SK-N-DZ (cell line): ENCODE results near the gene DMRT3. TPM values are rescaled to one million over a fixed set of nuclear protein-coding genes. Genes with fewer than 3 reads are reported as not detected.

ENCODE experiments used
- DNase-seq: peaks from one replicate; pipeline ENCODE4 v3.0.0-alpha.2; 2015; ENCODE audit warnings: low spot score
- polyA plus RNA-seq, 2 experiments: library from polyadenylated mRNA; depleted of rRNA; stranded (reverse); fragments of >200 nt; gene quantifications; 2 replicates each; pipeline ENCODE4 v1.2.3, GENCODE V29; 2014

DMRT3 gene, protein sequence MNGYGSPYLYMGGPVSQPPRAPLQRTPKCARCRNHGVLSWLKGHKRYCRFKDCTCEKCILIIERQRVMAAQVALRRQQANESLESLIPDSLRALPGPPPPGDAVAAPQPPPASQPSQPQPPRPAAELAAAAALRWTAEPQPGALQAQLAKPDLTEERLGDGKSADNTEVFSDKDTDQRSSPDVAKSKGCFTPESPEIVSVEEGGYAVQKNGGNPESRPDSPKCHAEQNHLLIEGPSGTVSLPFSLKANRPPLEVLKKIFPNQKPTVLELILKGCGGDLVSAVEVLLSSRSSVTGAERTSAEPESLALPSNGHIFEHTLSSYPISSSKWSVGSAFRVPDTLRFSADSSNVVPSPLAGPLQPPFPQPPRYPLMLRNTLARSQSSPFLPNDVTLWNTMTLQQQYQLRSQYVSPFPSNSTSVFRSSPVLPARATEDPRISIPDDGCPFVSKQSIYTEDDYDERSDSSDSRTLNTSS
- not detected in 2 replicates for polyA plus RNA-seq (2014; cell fraction: cytosol; rRNA removed)
- polyA plus RNA-seq (2014; cell fraction: nucleus; rRNA removed) = not detected in 2 replicates

GRCh38 chr9:976258-976942 is at the start of gene DMRT3:
Gene DMRT3, plus strand, starts transcription at chr9:976655. Its CDS starts 347 bp downstream, at chr9:977002.
- no peak for DNase-seq

DNA sequence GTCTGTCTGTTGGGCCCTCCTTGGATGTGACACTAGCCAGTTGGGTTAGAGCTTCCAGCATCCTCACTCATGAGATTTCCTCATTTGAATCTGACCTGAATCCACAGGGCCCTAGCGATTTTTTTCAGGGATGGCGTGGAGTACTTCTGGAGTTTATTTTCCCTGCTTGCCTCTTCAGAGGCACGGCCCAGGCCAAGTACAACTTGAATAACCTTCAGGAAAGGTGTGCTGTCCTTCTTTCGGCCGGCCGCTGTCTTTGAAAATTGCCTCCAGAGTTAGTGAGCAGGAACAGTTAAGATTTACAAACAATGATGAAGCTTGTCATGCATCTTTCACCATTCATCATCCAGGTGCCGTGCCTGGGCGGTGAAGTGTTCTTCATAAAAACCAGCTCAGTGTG is 49.5 kb upstream of the DMRT3 start:
- DNase-seq = no peak

- DNase-seq = no peak
These were observed 48.0 kb upstream of the DMRT3 start for GRCh38 chr9:928363-929042.

DNA sequence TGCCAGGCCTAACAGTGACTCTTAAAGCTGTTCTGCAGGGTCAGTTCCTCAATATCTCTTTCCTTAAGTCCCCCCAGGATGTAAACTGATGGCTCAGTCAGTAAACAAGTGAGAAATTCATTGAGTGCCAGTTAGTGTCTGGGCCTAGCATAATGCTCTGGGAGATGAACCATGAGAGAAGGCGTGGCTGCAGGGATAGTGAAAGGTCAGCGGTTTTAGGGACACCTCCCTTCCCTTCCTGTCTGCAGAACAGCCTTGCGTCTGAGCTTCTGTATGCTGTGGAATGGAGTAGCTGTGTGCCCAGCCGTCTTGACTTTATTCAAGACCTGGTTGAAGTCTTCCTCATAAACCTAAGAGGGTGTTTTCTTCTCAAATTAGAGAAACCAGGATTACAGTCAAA is 46.7 kb upstream of the DMRT3 start:
- no peak for DNase-seq

- DNase-seq = no peak
These were observed 43.1 kb upstream of the DMRT3 start for GRCh38 chr9:933356-933755.

DNA sequence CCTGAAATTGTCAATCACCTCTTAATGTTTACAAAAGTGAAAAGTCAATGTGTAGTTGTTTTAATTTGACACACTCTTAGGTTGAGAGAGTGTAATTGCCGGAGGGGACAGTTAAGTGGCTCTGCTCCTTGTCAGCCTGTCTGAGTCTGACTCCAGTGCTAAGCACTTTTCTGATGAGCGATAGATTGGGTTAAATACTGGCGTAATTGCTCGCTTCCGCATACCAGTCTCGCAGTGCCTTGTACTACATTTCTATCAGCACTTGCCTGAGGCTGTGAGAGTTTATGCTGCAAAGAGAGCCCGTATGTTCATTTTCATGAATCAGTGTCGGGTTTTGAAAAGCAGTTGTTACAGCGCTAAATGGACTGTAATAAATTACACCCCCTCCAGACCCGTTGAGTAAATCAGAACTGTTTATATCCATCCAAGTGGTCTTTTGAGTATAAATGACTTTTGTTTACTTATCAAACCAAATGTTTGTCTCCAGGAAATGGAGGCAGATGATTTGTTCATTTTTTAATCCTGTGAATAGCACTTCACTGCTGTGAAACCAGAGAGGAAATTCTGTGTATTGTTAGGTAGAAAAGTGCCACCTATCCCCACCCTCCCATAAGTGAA is 41.0 kb upstream of the DMRT3 start:
- no peak for DNase-seq

DNA sequence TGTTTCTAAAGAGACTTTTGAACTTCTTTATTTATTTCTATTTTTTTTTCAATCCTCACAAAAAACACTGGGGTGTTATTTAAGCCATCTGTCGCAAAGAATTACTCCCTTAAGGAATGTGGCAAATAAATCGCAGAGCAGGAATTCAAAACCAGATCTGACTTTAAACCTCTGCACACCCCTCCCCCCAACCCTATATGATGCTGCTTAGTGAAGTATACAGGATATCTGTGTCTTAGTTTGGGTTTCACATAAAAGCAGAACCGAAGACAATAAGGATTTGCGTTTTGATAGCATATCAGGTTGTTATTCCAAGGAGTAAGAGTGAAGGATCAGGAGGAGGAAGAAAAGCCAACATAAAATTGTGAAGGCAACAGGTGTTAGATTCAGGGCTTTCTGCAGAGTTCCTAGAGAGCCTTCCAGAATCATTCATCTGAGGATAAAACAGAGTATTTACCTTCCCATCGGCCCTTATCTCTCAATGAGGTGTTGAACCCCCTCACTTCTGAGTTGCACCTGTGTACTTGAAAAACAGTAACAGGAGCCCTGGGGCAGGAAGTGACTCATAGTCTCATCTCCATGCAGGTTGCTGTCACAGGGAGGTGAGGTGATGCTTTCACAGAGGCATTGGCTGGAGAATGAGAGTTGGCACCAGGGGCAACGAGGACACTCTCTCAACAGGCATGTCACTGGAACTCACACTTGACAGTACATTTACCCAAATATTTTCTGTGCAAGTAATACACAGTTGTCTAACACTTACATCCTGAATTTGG is 33.5 kb upstream of the DMRT3 start:
- no peak for DNase-seq

DNA sequence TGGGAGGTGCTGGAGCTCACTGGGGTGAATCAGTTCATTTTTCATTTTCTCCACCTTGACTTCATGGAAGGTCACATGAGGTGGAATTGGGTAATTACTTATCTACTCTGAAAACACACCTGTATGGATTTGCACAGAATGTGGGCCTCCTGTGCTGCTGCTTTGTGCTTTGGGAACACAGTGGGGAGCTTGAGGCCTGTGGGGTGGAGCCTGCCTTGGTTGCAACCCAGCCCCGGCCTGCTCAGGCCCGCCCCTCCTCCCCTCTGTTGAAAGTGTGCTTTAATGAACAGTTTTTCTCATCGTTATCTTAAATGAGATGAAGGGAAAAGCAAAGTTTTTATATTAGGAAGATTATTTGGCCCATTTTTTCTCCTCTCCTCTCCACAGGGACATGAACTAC is 28.5 kb upstream of the DMRT3 start:
- DNase-seq = no peak

- no peak for DNase-seq
These were observed 28.0 kb upstream of the DMRT3 start for GRCh38 chr9:948497-948896.

DNA sequence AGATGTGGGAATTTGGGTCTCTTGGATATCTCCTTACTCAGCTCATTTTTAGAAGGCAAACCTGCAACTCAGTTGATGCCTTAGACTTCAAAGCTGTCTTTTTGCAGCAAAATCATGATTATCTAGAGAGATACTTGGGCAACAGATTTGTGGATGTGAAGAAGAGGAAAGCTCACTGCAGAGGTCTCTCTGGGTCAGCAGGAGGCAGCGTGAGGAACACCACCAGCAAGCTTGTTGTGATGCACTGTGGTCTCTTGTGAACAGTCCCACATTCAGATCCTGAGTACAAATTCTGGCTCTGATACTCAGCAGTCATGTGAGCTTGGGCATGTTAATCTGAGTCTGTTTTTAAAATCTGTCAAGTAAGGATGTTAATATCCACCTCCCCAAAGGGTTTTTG is 26.3 kb upstream of the DMRT3 start:
- no peak for DNase-seq

GRCh38 chr9:952546-952945 is 23.9 kb upstream of the DMRT3 start:
- no peak for DNase-seq

DNA sequence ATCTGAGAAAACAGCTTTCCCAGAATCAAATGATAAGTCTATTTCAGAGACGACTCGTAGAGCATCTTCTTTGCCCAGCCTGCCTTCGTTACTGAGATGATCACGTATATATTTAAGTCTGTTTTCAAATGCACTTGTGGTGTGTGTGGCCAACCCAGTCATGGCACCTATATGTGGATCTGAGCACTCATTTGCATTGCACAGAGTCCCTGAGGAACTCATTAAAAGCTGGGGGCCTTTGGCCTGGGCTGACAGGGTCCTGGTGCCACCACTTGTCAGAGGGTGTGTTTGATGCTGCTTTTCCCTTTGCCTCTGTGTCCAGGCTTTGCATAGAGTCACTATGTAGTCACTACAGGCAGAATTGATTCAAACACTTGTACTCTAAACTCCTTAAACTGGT is 17.4 kb upstream of the DMRT3 start:
- DNase-seq = no peak

DNA sequence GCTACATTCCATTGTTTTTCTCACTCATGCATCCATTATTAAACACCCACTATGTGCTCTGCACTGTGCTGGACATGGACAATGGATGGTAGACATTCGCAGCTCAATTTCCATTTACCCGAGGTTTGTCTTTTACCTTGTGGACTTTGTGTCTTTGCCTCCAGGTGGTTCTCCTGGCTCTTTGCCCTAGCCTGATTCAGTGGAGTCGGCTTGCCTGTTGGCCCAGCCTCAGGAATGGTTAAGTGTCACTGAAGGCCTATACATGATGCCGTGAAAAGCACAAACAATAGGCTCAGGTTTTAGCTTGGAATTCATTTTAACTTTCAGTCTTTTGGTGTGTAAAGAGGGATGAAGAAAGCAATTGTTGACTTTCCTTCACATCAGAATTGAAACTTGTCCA is 16.5 kb upstream of the DMRT3 start:
- no peak for DNase-seq

DNA sequence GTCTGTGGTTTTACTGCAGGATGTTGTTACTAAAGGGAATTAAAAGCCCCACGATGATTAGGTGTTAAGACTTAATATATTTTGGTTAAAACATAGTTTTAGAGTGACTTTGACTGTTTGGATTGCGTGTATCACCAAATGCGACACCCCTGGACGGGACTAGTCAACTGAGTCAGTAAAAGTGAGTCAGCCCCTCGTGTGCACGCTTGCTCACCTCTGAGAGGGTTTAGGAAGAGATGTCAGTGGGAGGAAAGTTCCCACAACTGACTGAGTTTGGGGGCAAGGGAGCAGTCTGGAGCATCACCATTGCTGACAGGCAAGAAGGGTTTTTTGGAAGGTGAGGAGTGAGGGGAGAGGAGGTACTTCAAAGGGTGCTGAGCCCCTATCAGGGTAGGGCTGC is 14.4 kb upstream of the DMRT3 start:
- no peak for DNase-seq

GRCh38 chr9:965497-965896 is 11.0 kb upstream of the DMRT3 start:
- no peak for DNase-seq

- no peak for DNase-seq
These were observed 9.6 kb upstream of the DMRT3 start for GRCh38 chr9:966870-967269.

GRCh38 chr9:967436-967835 is 9.0 kb upstream of the DMRT3 start:
- no peak for DNase-seq

GRCh38 chr9:967903-968641 is 8.4 kb upstream of the DMRT3 start:
- no peak for DNase-seq

DNA sequence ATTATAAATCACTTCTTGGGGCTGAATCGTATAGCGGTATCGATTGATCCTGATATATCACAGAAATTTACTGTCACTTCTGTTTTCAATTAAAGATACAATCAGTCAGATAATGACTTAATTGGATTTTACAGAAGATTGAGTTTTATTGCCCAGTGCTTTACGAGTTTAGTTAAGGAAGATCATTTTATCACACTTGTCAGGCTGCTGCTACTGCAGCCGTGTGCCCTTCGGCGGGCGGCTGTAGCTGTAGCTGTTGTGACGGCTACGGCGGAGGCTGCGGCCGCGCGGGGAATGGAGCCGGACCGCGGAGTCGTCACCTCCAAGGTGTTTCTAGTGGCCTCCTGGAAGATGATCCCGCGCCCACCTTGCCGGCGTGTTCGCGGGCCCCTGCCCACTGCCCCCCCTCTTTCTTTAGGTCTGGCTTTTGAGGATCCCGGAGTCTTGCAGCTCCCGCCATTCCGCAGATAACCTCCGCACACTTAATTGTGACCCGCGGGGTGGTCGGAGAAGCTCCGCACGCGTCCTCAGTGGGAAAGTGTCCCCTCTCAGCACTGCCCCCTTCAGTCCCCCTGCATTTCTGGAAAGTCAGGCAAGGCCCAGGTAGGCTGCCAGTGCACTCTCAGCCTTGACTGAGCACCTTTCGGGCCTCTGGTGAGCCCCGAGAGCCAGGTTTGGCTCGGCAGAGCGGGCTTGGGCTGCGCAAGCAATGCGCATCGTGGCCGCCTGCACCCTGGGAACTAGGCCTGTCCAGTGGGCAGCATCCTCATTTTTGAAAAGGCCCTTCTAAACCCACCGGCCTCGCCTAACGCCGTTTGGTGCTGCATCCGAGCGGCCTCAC is 6.9 kb upstream of the DMRT3 start:
- peak; percentile 6 for DNase-seq
